Gastroesophageal sphincter (tissue), 4 donors: Measurements from ENCODE around the gene NRG2. TPM values are rescaled to one million over a fixed set of nuclear protein-coding genes. Genes with fewer than 3 reads are reported as not detected.

Experiments
- ATAC-seq: fragments of 150-250 bp; one replicate; pipeline ENCODE4 v1.9.1; 2016; ENCODE audit warnings: mild to moderate bottlenecking, moderate library complexity
- H3K27ac ChIP-seq, 4 donors: fragments of 200-600 bp; sonication (generic) in 3 of 4; 1 replicate in 3 of 4; 2 replicates in 1 of 4; pipeline ENCODE4 v1.5.1; 2016 to 2019
- H3K27me3 ChIP-seq: fragments of 200-600 bp; sonication (generic); one replicate; pipeline ENCODE4 v1.5.1; 2019
- H3K36me3 ChIP-seq, 2 donors: fragments of 200-600 bp; sonication (generic); one replicate each; pipeline ENCODE4 v1.5.1; 2019; ENCODE audit warnings: control low read depth in 1 of 2
- H3K4me1 ChIP-seq, 3 donors: fragments of 200-600 bp; sonication (generic); 1 replicate in 2 of 3; 2 replicates in 1 of 3; pipeline ENCODE4 v1.5.1; 2016 to 2019; ENCODE audit warnings: control low read depth in 2 of 3
- H3K4me3 ChIP-seq, 2 donors: fragments of 200-600 bp; sonication (generic); one replicate each; pipeline ENCODE4 v1.5.1; 2019; ENCODE audit warnings: mild to moderate bottlenecking in 1 of 2, moderate library complexity in 1 of 2
- H3K9me3 ChIP-seq, 3 donors: fragments of 200-600 bp; sonication (generic); one replicate each; pipeline ENCODE4 v1.5.1; 2017 to 2019; ENCODE audit warnings: control low read depth in 2 of 3
- CTCF ChIP-seq, 4 experiments: fragments of 200-600 bp in 2 of 4; fragments of 450-650 bp in 2 of 4; sonication (generic) in 1 of 4; IDR thresholded peaks; one replicate each; pipeline ENCODE4 v1.5.1; 2017 to 2019; ENCODE audit warnings: antibody characterized with exemption in 4 of 4, mild to moderate bottlenecking in 2 of 4, moderate library complexity in 2 of 4
- EP300 ChIP-seq: sonication (generic); formaldehyde crosslinking; IDR thresholded peaks from one replicate; pipeline ENCODE4 v1.6.1; 2017; ENCODE audit warnings: antibody characterized with exemption, mild to moderate bottlenecking
- POLR2A ChIP-seq, 2 donors: fragments of 450-650 bp; IDR thresholded peaks; one replicate each; pipeline ENCODE4 v1.6.1; 2017; ENCODE audit warnings: antibody characterized with exemption in 2 of 2, mild to moderate bottlenecking in 2 of 2, moderate library complexity in 1 of 2
- POLR2AphosphoS5 ChIP-seq: sonication (generic); formaldehyde crosslinking; IDR thresholded peaks from one replicate; pipeline ENCODE4 v1.6.1; 2017; ENCODE audit warnings: antibody characterized with exemption
- WGBS, 2 donors: methylation state at CpG; one replicate each; pipeline ENCODE4 v1.1.5; 2018; ENCODE audit warnings: low coverage in 1 of 2; 5-methylcytosine and 5-hydroxymethylcytosine counted together
- total RNA-seq, 4 donors: library from RNA; depleted of rRNA; stranded (reverse); fragments of >200 nt; gene quantifications; one replicate each; pipeline ENCODE4 v1.1.0, GENCODE V29; 2016

The NRG2 gene
- total RNA-seq, 4 donors from 2014 or later = 3.2 to 7.6 (median 5.1) TPM

- H3K4me3 ChIP-seq = no peak overlapping the region
- H3K27me3 ChIP-seq = peaks cover 25% of the 10 kb centered on the region
- H3K36me3 ChIP-seq = no peaks in the 10 kb centered on the region
- no peaks in the 10 kb centered on the region for H3K9me3 ChIP-seq
- ATAC-seq = no peak
- no peak overlapping the region for H3K27ac ChIP-seq
- no peaks in the 10 kb centered on the region for H3K4me1 ChIP-seq
- 90 to 93% methylated on average over 5 to 16 of the region's 16 CpGs for WGBS, 2 donors
- TF ChIP-seq CTCF (IDR thresholded peaks at IDR 0.05) = no peak
- no peak for TF ChIP-seq EP300
- TF ChIP-seq POLR2AphosphoS5 = no peak
- no peak for TF ChIP-seq POLR2A (IDR thresholded peaks at IDR 0.05)
Observed at GRCh38 chr5:139839232-139839815, 203.8 kb downstream of the NRG2 start.

- H3K9me3 ChIP-seq = no peaks in the 10 kb centered on the region
- peaks cover 25% of the 10 kb centered on the region for H3K27me3 ChIP-seq
- H3K36me3 ChIP-seq = no peaks in the 10 kb centered on the region
- no peak for ATAC-seq
- H3K27ac ChIP-seq = no peak overlapping the region
- no peaks in the 10 kb centered on the region for H3K4me1 ChIP-seq
- TF ChIP-seq EP300 (no peak), CTCF (IDR thresholded peaks at IDR 0.05) (no peak), POLR2AphosphoS5 (no peak), POLR2A (IDR thresholded peaks at IDR 0.05) (no peak)
- H3K4me3 ChIP-seq = no peak overlapping the region
- WGBS, 2 donors = 82 to 87% methylated on average over 4 to 6 of the region's 12 CpGs
Observed at GRCh38 chr5:139838381-139839197, 204.5 kb downstream of the NRG2 start.

- no peaks in the 10 kb centered on the region for H3K36me3 ChIP-seq
- WGBS, 2 donors = 86 to 100% methylated on average over 1 to 4 of the region's 10 CpGs
- H3K27me3 ChIP-seq = peaks cover 25% of the 10 kb centered on the region
- no peak overlapping the region for H3K4me3 ChIP-seq
- H3K9me3 ChIP-seq = no peaks in the 10 kb centered on the region
- H3K27ac ChIP-seq = no peak overlapping the region
- no peaks in the 10 kb centered on the region for H3K4me1 ChIP-seq
- no peak for ATAC-seq
- TF ChIP-seq EP300 (no peak), POLR2AphosphoS5 (no peak), CTCF (IDR thresholded peaks at IDR 0.05) (no peak), POLR2A (IDR thresholded peaks at IDR 0.05) (no peak)
Observed at GRCh38 chr5:139837711-139838380, 205.3 kb downstream of the NRG2 start.

GRCh38 chr5:139836469-139837208 lies 206.5 kb downstream of the NRG2 start:
- no peak for TF ChIP-seq POLR2AphosphoS5
- no peak for TF ChIP-seq CTCF (IDR thresholded peaks at IDR 0.05)
- no peak for TF ChIP-seq EP300
- TF ChIP-seq POLR2A (IDR thresholded peaks at IDR 0.05) = no peak
- Histone ChIP-seq H3K9me3 (no peaks in the 10 kb centered on the region), H3K4me3 (no peak overlapping the region), H3K36me3 (no peaks in the 10 kb centered on the region), H3K4me1 (no peaks in the 10 kb centered on the region), H3K27ac (no peak overlapping the region), H3K27me3 (peaks cover 25% of the 10 kb centered on the region)
- WGBS, 2 donors = 90 to 100% methylated on average over 1 to 2 of the region's 22 CpGs
- ATAC-seq = peak; percentile 13
